ENCODE data around the gene CNTNAP5. TPM values are rescaled to one million over a fixed set of nuclear protein-coding genes. Genes with fewer than 3 reads are reported as not detected.

The CNTNAP5 gene
- total and polyA plus RNA-seq, 9 of the 15 experiments (the other 6 are each of a cell fraction or from before 2014, with no cell fraction given), result not detected

DNA sequence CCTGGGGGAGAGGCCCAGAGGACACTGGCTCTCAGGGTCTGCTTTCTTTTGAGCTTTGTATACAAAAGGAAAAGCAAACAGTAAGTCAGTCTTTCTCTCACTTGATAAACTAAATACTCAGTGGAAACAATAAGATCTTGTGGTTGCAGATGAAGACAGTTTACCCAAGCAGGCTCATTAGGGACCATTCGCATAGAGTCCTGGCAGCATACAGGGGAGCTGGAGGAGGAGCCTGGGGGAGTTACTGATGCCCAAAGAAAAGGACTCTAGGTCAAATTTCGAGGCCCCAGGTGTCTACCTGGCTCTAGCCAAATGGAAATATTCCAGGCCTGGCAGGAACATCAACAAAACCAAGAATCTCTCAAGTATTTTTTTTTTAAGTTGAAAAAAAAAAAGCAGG is 225.3 kb downstream of the CNTNAP5 start:
- in situ Hi-C loops (cut with MboI) (no loop called here), intact Hi-C loops (cut with micrococcal nuclease) (no loop called here)
- no peaks in the 10 kb centered on the region for H3K4me1 ChIP-seq (replicated peaks in 1 of 2; ENCODE audit: control insufficient read depth in 2 of 2, insufficient read depth in 2 of 2, low read length in 2 of 2)
- H3K4me3 ChIP-seq, result no peak overlapping the region
- H3K4me2 ChIP-seq (ENCODE audit: insufficient read depth, low read length), result no peak overlapping the region
- no TSS peak for BruUV-seq (replicated peaks)
- H4K20me1 ChIP-seq (replicated peaks; ENCODE audit: control insufficient read depth, insufficient read depth, low read length), result no peaks in the 10 kb centered on the region
- CTCF ChIA-PET (ENCODE audit: low intra/inter-chr PET ratio), result no interaction called here
- H3K9me1 ChIP-seq (ENCODE audit: control insufficient read depth, insufficient read depth, low read length), result no peaks in the 10 kb centered on the region
- WGBS (ENCODE audit: insufficient coverage, low coverage, missing lambda C conversion rate), result 0% methylated on average over 2 of the region's 2 CpGs
- DNase-seq (ENCODE audit: extremely low read depth in 1 of 4, low spot score in 3 of 4), result no peak
- ATAC-seq, result no peak
- H3K79me2 ChIP-seq (ENCODE audit: control insufficient read depth, insufficient read depth, low read length), result no peaks in the 10 kb centered on the region
- no peaks in the 10 kb centered on the region for H3K36me3 ChIP-seq (ENCODE audit: control insufficient read depth, insufficient read depth, low read length)
- FAIRE-seq, result no peak
- no peaks in the 10 kb centered on the region for H3K27me3 ChIP-seq (ENCODE audit: control insufficient read depth in 2 of 2, insufficient read depth in 2 of 2, low read length in 2 of 2)
- no peak overlapping the region for H2AFZ ChIP-seq (ENCODE audit: low read depth, low read length)
- H3K9me3 ChIP-seq (replicated peaks; ENCODE audit: control insufficient read depth, insufficient read depth, low read depth, low read length), result no peaks in the 10 kb centered on the region
- no peak overlapping the region for H3K27ac ChIP-seq (ENCODE audit: extremely low read depth, low read depth, low read length)
- POLR2A ChIA-PET, result no interaction called here
- TF ChIP-seq ZNF668 (CRISPR knock-in tag; IDR thresholded peaks at IDR 0.05) (no peak), MYBL2 (IDR thresholded peaks at IDR 0.05; ENCODE audit: low read depth) (no peak), MYBL2 (CRISPR knock-in tag; IDR thresholded peaks at IDR 0.05; ENCODE audit: borderline replicate concordance) (no peak), FOS (IDR thresholded peaks at IDR 0.05; ENCODE audit: extremely low read depth, insufficient read length) (no peak), ZNF76 (CRISPR knock-in tag; IDR thresholded peaks at IDR 0.05; ENCODE audit: borderline replicate concordance) (no peak), ZNF780A (CRISPR knock-in tag; IDR thresholded peaks at IDR 0.05) (no peak), ZNF24 (IDR thresholded peaks at IDR 0.05) (no peak), BDP1 (IDR thresholded peaks at IDR 0.05; ENCODE audit: insufficient read depth, insufficient read length) (no peak), ZNF766 (CRISPR knock-in tag; conservative IDR thresholded peaks at IDR 0.05) (no peak)
- TF ChIP-seq, protein P1, sequence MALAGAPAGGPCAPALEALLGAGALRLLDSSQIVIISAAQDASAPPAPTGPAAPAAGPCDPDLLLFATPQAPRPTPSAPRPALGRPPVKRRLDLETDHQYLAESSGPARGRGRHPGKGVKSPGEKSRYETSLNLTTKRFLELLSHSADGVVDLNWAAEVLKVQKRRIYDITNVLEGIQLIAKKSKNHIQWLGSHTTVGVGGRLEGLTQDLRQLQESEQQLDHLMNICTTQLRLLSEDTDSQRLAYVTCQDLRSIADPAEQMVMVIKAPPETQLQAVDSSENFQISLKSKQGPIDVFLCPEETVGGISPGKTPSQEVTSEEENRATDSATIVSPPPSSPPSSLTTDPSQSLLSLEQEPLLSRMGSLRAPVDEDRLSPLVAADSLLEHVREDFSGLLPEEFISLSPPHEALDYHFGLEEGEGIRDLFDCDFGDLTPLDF (CRISPR knock-in tag; IDR thresholded peaks at IDR 0.05), result no peak
- TF ChIP-seq, protein P2, sequence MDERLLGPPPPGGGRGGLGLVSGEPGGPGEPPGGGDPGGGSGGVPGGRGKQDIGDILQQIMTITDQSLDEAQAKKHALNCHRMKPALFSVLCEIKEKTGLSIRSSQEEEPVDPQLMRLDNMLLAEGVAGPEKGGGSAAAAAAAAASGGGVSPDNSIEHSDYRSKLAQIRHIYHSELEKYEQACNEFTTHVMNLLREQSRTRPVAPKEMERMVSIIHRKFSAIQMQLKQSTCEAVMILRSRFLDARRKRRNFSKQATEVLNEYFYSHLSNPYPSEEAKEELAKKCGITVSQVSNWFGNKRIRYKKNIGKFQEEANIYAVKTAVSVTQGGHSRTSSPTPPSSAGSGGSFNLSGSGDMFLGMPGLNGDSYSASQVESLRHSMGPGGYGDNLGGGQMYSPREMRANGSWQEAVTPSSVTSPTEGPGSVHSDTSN (CRISPR knock-in tag; IDR thresholded peaks at IDR 0.05; ENCODE audit: low read depth), result no peak
- TF ChIP-seq, protein P2 (tag; conservative IDR thresholded peaks at IDR 0.05; ENCODE audit: low read depth), result no peak
- TF ChIP-seq, protein P3, sequence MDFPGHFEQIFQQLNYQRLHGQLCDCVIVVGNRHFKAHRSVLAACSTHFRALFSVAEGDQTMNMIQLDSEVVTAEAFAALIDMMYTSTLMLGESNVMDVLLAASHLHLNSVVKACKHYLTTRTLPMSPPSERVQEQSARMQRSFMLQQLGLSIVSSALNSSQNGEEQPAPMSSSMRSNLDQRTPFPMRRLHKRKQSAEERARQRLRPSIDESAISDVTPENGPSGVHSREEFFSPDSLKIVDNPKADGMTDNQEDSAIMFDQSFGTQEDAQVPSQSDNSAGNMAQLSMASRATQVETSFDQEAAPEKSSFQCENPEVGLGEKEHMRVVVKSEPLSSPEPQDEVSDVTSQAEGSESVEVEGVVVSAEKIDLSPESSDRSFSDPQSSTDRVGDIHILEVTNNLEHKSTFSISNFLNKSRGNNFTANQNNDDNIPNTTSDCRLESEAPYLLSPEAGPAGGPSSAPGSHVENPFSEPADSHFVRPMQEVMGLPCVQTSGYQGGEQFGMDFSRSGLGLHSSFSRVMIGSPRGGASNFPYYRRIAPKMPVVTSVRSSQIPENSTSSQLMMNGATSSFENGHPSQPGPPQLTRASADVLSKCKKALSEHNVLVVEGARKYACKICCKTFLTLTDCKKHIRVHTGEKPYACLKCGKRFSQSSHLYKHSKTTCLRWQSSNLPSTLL (IDR thresholded peaks at IDR 0.05), result no peak
- TF ChIP-seq, protein P4, sequence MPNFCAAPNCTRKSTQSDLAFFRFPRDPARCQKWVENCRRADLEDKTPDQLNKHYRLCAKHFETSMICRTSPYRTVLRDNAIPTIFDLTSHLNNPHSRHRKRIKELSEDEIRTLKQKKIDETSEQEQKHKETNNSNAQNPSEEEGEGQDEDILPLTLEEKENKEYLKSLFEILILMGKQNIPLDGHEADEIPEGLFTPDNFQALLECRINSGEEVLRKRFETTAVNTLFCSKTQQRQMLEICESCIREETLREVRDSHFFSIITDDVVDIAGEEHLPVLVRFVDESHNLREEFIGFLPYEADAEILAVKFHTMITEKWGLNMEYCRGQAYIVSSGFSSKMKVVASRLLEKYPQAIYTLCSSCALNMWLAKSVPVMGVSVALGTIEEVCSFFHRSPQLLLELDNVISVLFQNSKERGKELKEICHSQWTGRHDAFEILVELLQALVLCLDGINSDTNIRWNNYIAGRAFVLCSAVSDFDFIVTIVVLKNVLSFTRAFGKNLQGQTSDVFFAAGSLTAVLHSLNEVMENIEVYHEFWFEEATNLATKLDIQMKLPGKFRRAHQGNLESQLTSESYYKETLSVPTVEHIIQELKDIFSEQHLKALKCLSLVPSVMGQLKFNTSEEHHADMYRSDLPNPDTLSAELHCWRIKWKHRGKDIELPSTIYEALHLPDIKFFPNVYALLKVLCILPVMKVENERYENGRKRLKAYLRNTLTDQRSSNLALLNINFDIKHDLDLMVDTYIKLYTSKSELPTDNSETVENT (CRISPR knock-in tag; IDR thresholded peaks at IDR 0.05), result no peak
- TF ChIP-seq, protein P5, sequence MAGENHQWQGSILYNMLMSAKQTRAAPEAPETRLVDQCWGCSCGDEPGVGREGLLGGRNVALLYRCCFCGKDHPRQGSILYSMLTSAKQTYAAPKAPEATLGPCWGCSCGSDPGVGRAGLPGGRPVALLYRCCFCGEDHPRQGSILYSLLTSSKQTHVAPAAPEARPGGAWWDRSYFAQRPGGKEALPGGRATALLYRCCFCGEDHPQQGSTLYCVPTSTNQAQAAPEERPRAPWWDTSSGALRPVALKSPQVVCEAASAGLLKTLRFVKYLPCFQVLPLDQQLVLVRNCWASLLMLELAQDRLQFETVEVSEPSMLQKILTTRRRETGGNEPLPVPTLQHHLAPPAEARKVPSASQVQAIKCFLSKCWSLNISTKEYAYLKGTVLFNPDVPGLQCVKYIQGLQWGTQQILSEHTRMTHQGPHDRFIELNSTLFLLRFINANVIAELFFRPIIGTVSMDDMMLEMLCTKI (IDR thresholded peaks at IDR 0.05; ENCODE audit: partially characterized antibody), result no peak
- H3K9ac ChIP-seq (ENCODE audit: insufficient read depth in 1 of 2, low read depth in 2 of 2, low read length in 2 of 2), result no peak overlapping the region

Measured in K562 (cell line).